ENCODE data around the gene WDR91. TPM values are rescaled to one million over a fixed set of nuclear protein-coding genes. Genes with fewer than 3 reads are reported as not detected.

The WDR91 gene
- total and polyA plus RNA-seq, 2 donors: 14.3 to 19.8 TPM

DNA sequence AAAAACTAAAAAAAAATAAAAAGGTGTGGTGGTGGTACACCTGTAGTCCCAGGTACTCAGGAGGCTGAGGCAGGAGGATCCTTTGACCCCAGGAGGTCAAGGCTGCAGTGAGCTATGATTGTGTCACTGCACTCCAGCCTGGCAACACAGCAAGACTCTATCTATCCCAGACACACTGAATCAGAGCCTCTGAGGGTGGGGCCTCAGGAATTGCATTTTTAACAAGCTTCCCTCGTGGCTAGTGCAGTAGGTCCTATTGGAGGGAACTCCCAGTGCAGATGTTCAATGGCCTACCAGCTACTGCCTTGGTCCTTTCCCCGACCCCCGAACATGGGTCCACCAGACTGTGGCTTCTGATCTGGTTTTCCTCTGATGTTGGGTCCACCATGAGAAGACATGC lies 37.2 kb upstream of the WDR91 start:
- peaks cover 0 to 3% of the 10 kb centered on the region in 2 donors for H3K4me1 ChIP-seq (ENCODE audit: control insufficient read depth in 2 of 2, insufficient read depth in 2 of 2, low read length in 2 of 2)
- H3K9me3 ChIP-seq (ENCODE audit: control insufficient read depth in 2 of 2, insufficient read depth in 1 of 2, low read length in 1 of 2): peaks cover 0 to 8% of the 10 kb centered on the region in 2 donors
- H3K27ac ChIP-seq (ENCODE audit: low read depth in 1 of 2, low read length in 1 of 2): no peak overlapping the region
- 98% methylated on average over 3 of the region's 3 CpGs for WGBS
- no peak for DNase-seq (ENCODE audit: low read depth in 6 of 9, low spot score in 9 of 9)
- H3K27me3 ChIP-seq (ENCODE audit: control insufficient read depth in 2 of 2, insufficient read depth in 1 of 2, low read length in 1 of 2): no peaks in the 10 kb centered on the region
- H3K36me3 ChIP-seq (ENCODE audit: control insufficient read depth in 2 of 2, insufficient read depth in 2 of 2, low read length in 1 of 2): no peaks in the 10 kb centered on the region
- no peak overlapping the region for H3K4me3 ChIP-seq (ENCODE audit: low read length in 2 of 2)

GRCh38 chr7:135247746-135248471 lies 36.6 kb upstream of the WDR91 start:
- Histone ChIP-seq H3K4me3 (ENCODE audit: low read length in 2 of 2) (no peak overlapping the region), H3K4me1 (ENCODE audit: control insufficient read depth in 2 of 2, insufficient read depth in 2 of 2, low read length in 2 of 2) (peaks cover 0 to 3% of the 10 kb centered on the region in 2 donors), H3K27ac (ENCODE audit: low read depth in 1 of 2, low read length in 1 of 2) (no peak overlapping the region), H3K9me3 (ENCODE audit: control insufficient read depth in 2 of 2, insufficient read depth in 1 of 2, low read length in 1 of 2) (peaks cover 0 to 8% of the 10 kb centered on the region in 2 donors), H3K27me3 (ENCODE audit: control insufficient read depth in 2 of 2, insufficient read depth in 1 of 2, low read length in 1 of 2) (no peaks in the 10 kb centered on the region), H3K36me3 (ENCODE audit: control insufficient read depth in 2 of 2, insufficient read depth in 2 of 2, low read length in 1 of 2) (no peaks in the 10 kb centered on the region)
- 97% methylated on average over 22 of the region's 22 CpGs for WGBS
- DNase-seq (ENCODE audit: low read depth in 6 of 9, low spot score in 9 of 9): no peak

- WGBS: 98% methylated on average over 43 of the region's 43 CpGs
- Histone ChIP-seq H3K27me3 (ENCODE audit: control insufficient read depth in 2 of 2, insufficient read depth in 1 of 2, low read length in 1 of 2) (no peaks in the 10 kb centered on the region), H3K4me1 (ENCODE audit: control insufficient read depth in 2 of 2, insufficient read depth in 2 of 2, low read length in 2 of 2) (no peaks in the 10 kb centered on the region), H3K36me3 (ENCODE audit: control insufficient read depth in 2 of 2, insufficient read depth in 2 of 2, low read length in 1 of 2) (no peaks in the 10 kb centered on the region), H3K27ac (ENCODE audit: low read depth in 1 of 2, low read length in 1 of 2) (no peak overlapping the region), H3K4me3 (ENCODE audit: low read length in 2 of 2) (no peak overlapping the region), H3K9me3 (ENCODE audit: control insufficient read depth in 2 of 2, insufficient read depth in 1 of 2, low read length in 1 of 2) (peaks cover 0 to 8% of the 10 kb centered on the region in 2 donors)
- no peak for DNase-seq (ENCODE audit: low read depth in 6 of 9, low spot score in 9 of 9)
Measured at GRCh38 chr7:135246191-135246825, 35.0 kb upstream of the WDR91 start.

GRCh38 chr7:135245226-135246190 lies 34.2 kb upstream of the WDR91 start:
- Histone ChIP-seq H3K4me1 (ENCODE audit: control insufficient read depth in 2 of 2, insufficient read depth in 2 of 2, low read length in 2 of 2) (no peaks in the 10 kb centered on the region), H3K36me3 (ENCODE audit: control insufficient read depth in 2 of 2, insufficient read depth in 2 of 2, low read length in 1 of 2) (no peaks in the 10 kb centered on the region), H3K4me3 (ENCODE audit: low read length in 2 of 2) (no peak overlapping the region), H3K27me3 (ENCODE audit: control insufficient read depth in 2 of 2, insufficient read depth in 1 of 2, low read length in 1 of 2) (no peaks in the 10 kb centered on the region), H3K9me3 (ENCODE audit: control insufficient read depth in 2 of 2, insufficient read depth in 1 of 2, low read length in 1 of 2) (peaks cover 0 to 8% of the 10 kb centered on the region in 2 donors), H3K27ac (ENCODE audit: low read depth in 1 of 2, low read length in 1 of 2) (no peak overlapping the region)
- WGBS: 96% methylated on average over 9 of the region's 9 CpGs
- DNase-seq (ENCODE audit: low read depth in 6 of 9, low spot score in 9 of 9): no peak

- 95% methylated on average over 5 of the region's 5 CpGs for WGBS
- Histone ChIP-seq H3K36me3 (ENCODE audit: control insufficient read depth in 2 of 2, insufficient read depth in 2 of 2, low read length in 1 of 2) (no peaks in the 10 kb centered on the region), H3K4me3 (ENCODE audit: low read length in 2 of 2) (no peak overlapping the region), H3K27ac (ENCODE audit: low read depth in 1 of 2, low read length in 1 of 2) (no peak overlapping the region), H3K4me1 (ENCODE audit: control insufficient read depth in 2 of 2, insufficient read depth in 2 of 2, low read length in 2 of 2) (peaks cover 0 to 4% of the 10 kb centered on the region in 2 donors), H3K27me3 (ENCODE audit: control insufficient read depth in 2 of 2, insufficient read depth in 1 of 2, low read length in 1 of 2) (no peaks in the 10 kb centered on the region), H3K9me3 (ENCODE audit: control insufficient read depth in 2 of 2, insufficient read depth in 1 of 2, low read length in 1 of 2) (peaks cover 0 to 4% of the 10 kb centered on the region in 2 donors)
- DNase-seq (ENCODE audit: low read depth in 6 of 9, low spot score in 9 of 9): no peak
Measured at GRCh38 chr7:135242096-135242684, 30.9 kb upstream of the WDR91 start.

DNA sequence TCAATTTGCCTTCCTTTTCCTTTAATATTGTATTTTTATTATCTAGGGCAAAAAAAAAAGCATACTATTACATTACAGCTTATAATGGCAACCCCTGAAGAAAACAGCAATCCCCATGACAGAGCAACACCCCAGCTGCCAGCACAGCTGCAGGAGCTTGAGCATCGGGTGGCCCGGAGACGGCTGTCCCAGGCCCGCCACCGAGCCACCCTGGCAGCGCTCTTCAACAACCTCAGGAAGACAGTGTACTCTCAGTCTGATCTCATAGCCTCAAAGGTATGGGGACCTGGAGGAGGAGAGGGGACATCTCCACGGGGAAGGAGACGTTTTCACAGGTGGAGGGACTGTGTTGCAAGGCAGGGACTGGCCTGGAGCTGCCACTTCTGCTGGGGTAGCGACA lies 29.1 kb upstream of the WDR91 start:
- Histone ChIP-seq H3K27me3 (ENCODE audit: control insufficient read depth in 2 of 2, insufficient read depth in 1 of 2, low read length in 1 of 2) (no peaks in the 10 kb centered on the region), H3K4me1 (ENCODE audit: control insufficient read depth in 2 of 2, insufficient read depth in 2 of 2, low read length in 2 of 2) (peaks cover 0 to 4% of the 10 kb centered on the region in 2 donors), H3K4me3 (ENCODE audit: low read length in 2 of 2) (no peak overlapping the region), H3K27ac (ENCODE audit: low read depth in 1 of 2, low read length in 1 of 2) (no peak overlapping the region), H3K36me3 (ENCODE audit: control insufficient read depth in 2 of 2, insufficient read depth in 2 of 2, low read length in 1 of 2) (no peaks in the 10 kb centered on the region), H3K9me3 (ENCODE audit: control insufficient read depth in 2 of 2, insufficient read depth in 1 of 2, low read length in 1 of 2) (no peaks in the 10 kb centered on the region)
- no peak for DNase-seq (ENCODE audit: low read depth in 6 of 9, low spot score in 9 of 9)
- 93% methylated on average over 9 of the region's 9 CpGs for WGBS

DNA sequence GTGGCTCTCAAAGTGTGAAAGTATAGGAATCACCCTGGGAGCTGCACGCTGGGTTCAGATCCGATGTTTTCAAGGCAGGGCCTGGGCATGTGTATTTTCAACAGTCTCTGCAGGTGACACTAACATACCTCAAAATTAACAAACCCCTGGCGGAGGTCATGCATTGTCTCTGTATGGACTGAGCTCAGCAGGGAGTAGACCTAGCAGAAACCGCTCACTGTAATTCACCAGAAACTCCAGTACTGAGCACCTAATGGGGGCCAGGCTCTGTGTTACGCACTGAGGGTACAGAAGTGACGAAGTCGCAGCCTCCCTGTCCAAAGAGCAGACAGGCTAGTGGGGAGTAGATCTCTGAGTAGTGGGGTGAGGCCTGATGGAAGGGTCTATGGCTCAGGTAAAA lies 27.9 kb upstream of the WDR91 start:
- Histone ChIP-seq H3K4me1 (ENCODE audit: control insufficient read depth in 2 of 2, insufficient read depth in 2 of 2, low read length in 2 of 2) (peaks cover 0 to 4% of the 10 kb centered on the region in 2 donors), H3K36me3 (ENCODE audit: control insufficient read depth in 2 of 2, insufficient read depth in 2 of 2, low read length in 1 of 2) (no peaks in the 10 kb centered on the region), H3K27ac (ENCODE audit: low read depth in 1 of 2, low read length in 1 of 2) (peak overlapping the region in 1 of 2 donors; percentile 11), H3K9me3 (ENCODE audit: control insufficient read depth in 2 of 2, insufficient read depth in 1 of 2, low read length in 1 of 2) (no peaks in the 10 kb centered on the region), H3K27me3 (ENCODE audit: control insufficient read depth in 2 of 2, insufficient read depth in 1 of 2, low read length in 1 of 2) (no peaks in the 10 kb centered on the region), H3K4me3 (ENCODE audit: low read length in 2 of 2) (no peak overlapping the region)
- WGBS: 98% methylated on average over 7 of the region's 7 CpGs
- no peak for DNase-seq (ENCODE audit: low read depth in 6 of 9, low spot score in 9 of 9)

DNA sequence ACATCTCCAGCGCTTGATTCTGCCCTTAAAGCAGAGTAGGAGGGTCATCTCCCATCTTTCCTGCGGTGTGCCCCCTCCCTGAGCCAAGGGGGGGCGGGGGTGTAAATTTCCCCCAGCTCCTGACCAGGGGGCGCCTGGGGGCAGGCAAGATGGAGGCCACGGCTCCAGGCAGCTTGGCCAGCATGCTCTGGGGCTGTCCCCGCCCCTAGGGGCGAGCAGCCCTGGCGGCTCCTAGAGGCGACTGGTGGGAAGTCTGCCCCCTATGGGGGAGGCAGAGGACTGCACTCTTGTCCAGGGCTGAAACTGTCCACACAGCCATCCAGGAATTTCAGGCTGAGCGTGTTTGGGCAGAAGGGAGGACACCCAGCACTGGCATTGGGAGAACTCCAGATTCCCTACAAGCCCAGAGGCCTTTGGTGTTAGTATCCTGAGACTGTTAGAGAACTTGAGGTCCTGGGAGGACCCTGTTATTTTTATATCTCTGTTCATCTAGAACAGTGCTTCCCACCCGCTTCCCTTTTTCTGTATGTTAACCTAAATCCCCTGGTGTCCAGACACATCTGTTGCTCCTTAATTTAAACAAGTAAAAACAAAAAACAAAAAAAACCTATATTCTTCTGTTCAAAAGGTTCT lies 26.9 kb upstream of the WDR91 start:
- 96% methylated on average over 11 of the region's 11 CpGs for WGBS
- H3K27me3 ChIP-seq (ENCODE audit: control insufficient read depth in 2 of 2, insufficient read depth in 1 of 2, low read length in 1 of 2): no peaks in the 10 kb centered on the region
- peaks cover 0 to 4% of the 10 kb centered on the region in 2 donors for H3K4me1 ChIP-seq (ENCODE audit: control insufficient read depth in 2 of 2, insufficient read depth in 2 of 2, low read length in 2 of 2)
- no peaks in the 10 kb centered on the region for H3K36me3 ChIP-seq (ENCODE audit: control insufficient read depth in 2 of 2, insufficient read depth in 2 of 2, low read length in 1 of 2)
- no peak overlapping the region for H3K4me3 ChIP-seq (ENCODE audit: low read length in 2 of 2)
- no peaks in the 10 kb centered on the region for H3K9me3 ChIP-seq (ENCODE audit: control insufficient read depth in 2 of 2, insufficient read depth in 1 of 2, low read length in 1 of 2)
- no peak for DNase-seq (ENCODE audit: low read depth in 6 of 9, low spot score in 9 of 9)
- no peak overlapping the region for H3K27ac ChIP-seq (ENCODE audit: low read depth in 1 of 2, low read length in 1 of 2)
